HCT116 (cell line): ENCODE measurements around the gene MBD5.

ENCODE experiments used
- CEBPB ChIP-seq: IDR thresholded peaks from 2 replicates; pipeline ENCODE4 v1.6.1; 2012; ENCODE audit warnings: low read depth
- CTCF ChIP-seq, 3 experiments: fragments of 200-600 bp in 1 of 3; sonication (generic) in 1 of 3; IDR thresholded peaks in 2 of 3; conservative IDR thresholded peaks in 1 of 3; 2 replicates each; pipeline ENCODE4 v1.5.1; 2012 to 2017; ENCODE audit warnings: low read depth in 2 of 3, low read length in 2 of 3, antibody characterized with exemption in 1 of 3, borderline replicate concordance in 1 of 3, control low read depth in 1 of 3, mild to moderate bottlenecking in 1 of 3, mixed read lengths in 1 of 3, mixed run types in 1 of 3, moderate library complexity in 1 of 3; ENCODE audit not compliant: insufficient read depth in 1 of 3
- ELF1 ChIP-seq: IDR thresholded peaks from 2 replicates; pipeline ENCODE4 v1.6.1; 2012; ENCODE audit warnings: low read depth, borderline replicate concordance
- EZH2 ChIP-seq: fragments of 200-600 bp; sonication (generic); IDR thresholded peaks from 2 replicates; pipeline ENCODE4 v1.6.1; 2017; ENCODE audit warnings: antibody characterized with exemption, mixed run types
- EZH2phosphoT487 ChIP-seq: fragments of 200-600 bp; IDR thresholded peaks from 2 replicates; pipeline ENCODE4 v1.6.1; 2018; ENCODE audit warnings: antibody characterized with exemption, borderline replicate concordance
- JUND ChIP-seq: IDR thresholded peaks from 2 replicates; pipeline ENCODE4 v1.6.1; 2012
- MAX ChIP-seq: IDR thresholded peaks from 2 replicates; pipeline ENCODE4 v1.6.1; 2012
- POLR2A ChIP-seq: IDR thresholded peaks from 2 replicates; pipeline ENCODE4 v1.7.0; 2011; ENCODE audit warnings: borderline replicate concordance; ENCODE audit not compliant: insufficient read depth, insufficient read length; ENCODE audit errors: extremely low read depth
- POLR2AphosphoS5 ChIP-seq: IDR thresholded peaks from 2 replicates; pipeline ENCODE4 v1.6.1; 2011; ENCODE audit warnings: mild to moderate bottlenecking, low read depth, low read length, moderate library complexity
- REST ChIP-seq: IDR thresholded peaks from 2 replicates; pipeline ENCODE4 v1.6.1; 2012; ENCODE audit warnings: low read depth
- SIN3A ChIP-seq: IDR thresholded peaks from 2 replicates; pipeline ENCODE4 v1.6.1; 2012; ENCODE audit warnings: low read depth
- SP1 ChIP-seq: IDR thresholded peaks from 2 replicates; pipeline ENCODE4 v1.6.1; 2012; ENCODE audit warnings: low read depth
- YY1 ChIP-seq: IDR thresholded peaks from 2 replicates; pipeline ENCODE4 v1.6.1; 2011; ENCODE audit warnings: low read length, low read depth, moderate library complexity, mild to moderate bottlenecking; ENCODE audit not compliant: insufficient replicate concordance; ENCODE audit errors: extremely low read depth
- ZBTB33 ChIP-seq: IDR thresholded peaks from 2 replicates; pipeline ENCODE4 v1.6.1; 2011; ENCODE audit warnings: mild to moderate bottlenecking, low read length, moderate library complexity; ENCODE audit not compliant: insufficient replicate concordance; ENCODE audit errors: extremely low read depth

- TF ChIP-seq CTCF (IDR thresholded peaks at IDR 0.05 in 2 of 3, conservative IDR thresholded peaks at IDR 0.05 in 1 of 3; ENCODE audit: borderline replicate concordance in 1 of 3, insufficient read depth in 1 of 3, low read depth in 2 of 3, low read length in 2 of 3) (no peak), POLR2A (no peak), REST (no peak), CEBPB (no peak), EZH2phosphoT487 (no peak), POLR2AphosphoS5 (no peak), SIN3A (no peak), MAX (no peak), ZBTB33 (no peak), YY1 (no peak), SP1 (no peak), JUND (no peak), EZH2 (no peak), ELF1 (no peak)
Observed at GRCh38 chr2:148560496-148560895, 539.6 kb downstream of the MBD5 start.
